CD4-positive, alpha-beta T cell treated with Interferon alpha-2 for 1 hour (primary cell): Measurements from ENCODE around the gene SLC19A2.
"Not testable (repeated sequence)": the region's sequence is repeated elsewhere in the genome, so short reads cannot be mapped to it uniquely, and the experiment has no call there.

Experiments used
- DNase-seq, 2 donors: peaks; one replicate each; pipeline ENCODE4 v3.0.0-alpha.2; 2020 to 2022

The SLC19A2 gene

GRCh38 chr1:169485431-169486280 is at the start of gene SLC19A2:
Gene SLC19A2 (minus strand): TSS chr1:169485944. CDS start chr1:169485766, 178 bp downstream.
- DNase-seq, result peak; percentile 96

- DNase-seq, result no peak
Observed at GRCh38 chr1:169534653-169535052, 48.9 kb upstream of the SLC19A2 start.

GRCh38 chr1:169533528-169534190 is 47.9 kb upstream of the SLC19A2 start:
- DNase-seq, result not testable (repeated sequence)

GRCh38 chr1:169530448-169530847 is 44.7 kb upstream of the SLC19A2 start:
- DNase-seq, result no peak

GRCh38 chr1:169529068-169529642 is 43.4 kb upstream of the SLC19A2 start:
- no peak for DNase-seq

GRCh38 chr1:169528215-169529067 is 42.7 kb upstream of the SLC19A2 start:
- DNase-seq, result no peak

GRCh38 chr1:169527451-169528214 is 41.9 kb upstream of the SLC19A2 start:
- no peak for DNase-seq

GRCh38 chr1:169527001-169527400 is 41.3 kb upstream of the SLC19A2 start:
- no peak for DNase-seq

- DNase-seq, result no peak
Observed at GRCh38 chr1:169526120-169526832, 40.5 kb upstream of the SLC19A2 start.

- DNase-seq, result no peak
Observed at GRCh38 chr1:169525391-169525790, 39.6 kb upstream of the SLC19A2 start.

- DNase-seq, result no peak
Observed at GRCh38 chr1:169523904-169524303, 38.2 kb upstream of the SLC19A2 start.

GRCh38 chr1:169521226-169521625 is 35.5 kb upstream of the SLC19A2 start:
- DNase-seq, result no peak

GRCh38 chr1:169517558-169518186 is 31.9 kb upstream of the SLC19A2 start:
- no peak for DNase-seq

- DNase-seq, result no peak
Observed at GRCh38 chr1:169515641-169516040, 29.9 kb upstream of the SLC19A2 start.

- no peak for DNase-seq
Observed at GRCh38 chr1:169514566-169515270, 29.0 kb upstream of the SLC19A2 start.

GRCh38 chr1:169513208-169513607 is 27.5 kb upstream of the SLC19A2 start:
- DNase-seq, result no peak

- no peak for DNase-seq
Observed at GRCh38 chr1:169511316-169512005, 25.7 kb upstream of the SLC19A2 start.

GRCh38 chr1:169510060-169510459 is 24.3 kb upstream of the SLC19A2 start:
- DNase-seq, result no peak

GRCh38 chr1:169509354-169509753 is 23.6 kb upstream of the SLC19A2 start:
- no peak for DNase-seq
